H1 (cell line): ENCODE results near the gene SLC13A1. TPM values are rescaled to one million over a fixed set of nuclear protein-coding genes. Genes with fewer than 3 reads are reported as not detected.

Source experiments
- CHD2 ChIP-seq: IDR thresholded peaks from 2 replicates; pipeline ENCODE4 v1.6.1; 2012; ENCODE audit warnings: low read length, improper control_type of control experiment
- CTBP2 ChIP-seq: IDR thresholded peaks from 2 replicates; pipeline ENCODE4 v1.7.0; 2011; ENCODE audit warnings: borderline replicate concordance, mild to moderate bottlenecking, moderate library complexity, mixed read lengths, low read length; ENCODE audit not compliant: insufficient read depth, insufficient read length
- HDAC6 ChIP-seq: IDR thresholded peaks from one replicate; pipeline ENCODE4 v1.7.1; 2012; ENCODE audit warnings: low read depth, mild to moderate bottlenecking, inconsistent platforms, low read length, moderate library complexity
- NRF1 ChIP-seq: IDR thresholded peaks from 2 replicates; pipeline ENCODE4 v1.6.1; 2011; ENCODE audit warnings: mild to moderate bottlenecking, low read depth, low read length, improper control_type of control experiment
- RAD21 ChIP-seq, 2 experiments: IDR thresholded peaks in 1 of 2; conservative IDR thresholded peaks in 1 of 2; 2 replicates each; pipeline ENCODE4 v1.6.1; 2011; ENCODE audit warnings: low read depth in 2 of 2, low read length in 2 of 2, improper control_type of control experiment in 1 of 2, inconsistent platforms in 1 of 2, mild to moderate bottlenecking in 1 of 2, moderate library complexity in 1 of 2
- RNF2 ChIP-seq: fragments of 200-900, 300-1000 bp; sonication (generic); IDR thresholded peaks from 2 replicates; pipeline ENCODE4 v1.7.1; 2016; ENCODE audit warnings: borderline replicate concordance, low read depth, mild to moderate bottlenecking, antibody characterized with exemption, low read length; ENCODE audit not compliant: poor library complexity, severe bottlenecking; ENCODE audit errors: missing control alignments
- polyA plus RNA-seq, 7 experiments: library from polyadenylated mRNA; depleted of rRNA in 3 of 7; stranded (reverse) in 5 of 7; unstranded in 2 of 7; fragments of >200 nt in 5 of 7; fragments of 200-250 nt in 2 of 7; gene quantifications; 1 replicate in 5 of 7; 2 replicates in 1 of 7; 4 replicates in 1 of 7; pipeline versions ENCODE4 v1.2.1 to v1.2.3, GENCODE V29; 2011 to 2013; ENCODE audit warnings: missing spikeins in 2 of 7, mixed read lengths in 2 of 7
- total RNA-seq: library from RNA; stranded (reverse); fragmentation: NEBNext Ultra II Directional; extraction: Animal tissue kit (Norgen Biotek cat#: 25700); gene quantifications from 2 replicates; pipeline ENCODE4 v1.2.1, GENCODE V29; 2021

SLC13A1 gene
- total and polyA plus RNA-seq, 2 of the 8 experiments (the other 6 are each of a cell fraction or from before 2014, with no cell fraction given): not detected

DNA sequence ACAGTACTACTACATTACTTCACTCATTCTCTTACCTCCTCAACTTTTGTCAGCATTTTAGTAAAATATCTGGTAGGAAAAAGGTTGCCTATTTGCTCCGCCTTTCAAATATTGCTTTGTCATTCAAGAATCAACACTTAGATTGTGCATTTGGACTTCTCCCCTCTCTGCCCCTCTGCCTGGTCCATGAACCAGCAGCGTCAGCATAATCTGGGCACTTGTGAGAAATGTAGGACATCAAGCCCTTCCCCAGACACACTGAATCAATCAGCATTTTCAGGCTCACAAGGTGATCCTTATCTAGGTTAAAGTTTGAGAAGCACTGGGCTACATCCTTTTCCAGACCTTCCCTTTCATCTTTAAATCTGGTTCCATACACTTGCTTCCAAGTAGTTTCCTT is 16.3 kb downstream of the SLC13A1 start (continued):
- TF ChIP-seq NRF1 (no peak), RNF2 (no peak), RAD21 (IDR thresholded peaks at IDR 0.05 in 1 of 2, conservative IDR thresholded peaks at IDR 0.05 in 1 of 2; ENCODE audit: low read depth in 2 of 2, low read length in 2 of 2) (no peak), CTBP2 (no peak), HDAC6 (no peak), CHD2 (no peak)
